Lower lobe of right lung (tissue), 2 donors: ENCODE measurements around the gene CMTM2. TPM values are rescaled to one million over a fixed set of nuclear protein-coding genes. Genes with fewer than 3 reads are reported as not detected.
"Not testable (repeated sequence)": the region's sequence is repeated elsewhere in the genome, so short reads cannot be mapped to it uniquely, and the experiment has no call there.

Experiments
- ATAC-seq, 2 donors: fragments of 200-7000 bp; cut with Tn5 transposase; one replicate each; pipeline ENCODE4 v1.9.1; 2020 to 2022; ENCODE audit warnings: mild to moderate bottlenecking in 2 of 2, moderate library complexity in 2 of 2
- DNase-seq: peaks from one replicate; pipeline ENCODE4 v3.0.0-alpha.2; 2020
- H3K27ac ChIP-seq: fragments of 200-600 bp; one replicate; pipeline ENCODE4 v1.8.0; 2022
- H3K27me3 ChIP-seq: fragments of 200-600 bp; one replicate; pipeline ENCODE4 v1.8.0; 2022; ENCODE audit warnings: low read depth
- H3K36me3 ChIP-seq: fragments of 200-600 bp; one replicate; pipeline ENCODE4 v1.8.0; 2022; ENCODE audit warnings: mild to moderate bottlenecking
- H3K4me1 ChIP-seq: fragments of 200-600 bp; one replicate; pipeline ENCODE4 v1.8.0; 2022
- H3K4me3 ChIP-seq: fragments of 200-600 bp; one replicate; pipeline ENCODE4 v1.8.0; 2022; ENCODE audit warnings: mild to moderate bottlenecking
- H3K9me3 ChIP-seq: fragments of 200-600 bp; one replicate; pipeline ENCODE4 v1.8.0; 2022
- CTCF ChIP-seq: fragments of 200-600 bp; IDR thresholded peaks from one replicate; pipeline ENCODE4 v1.8.0; 2022; ENCODE audit warnings: antibody characterized with exemption, mild to moderate bottlenecking
- intact Hi-C: fragments of 100-400 bp; cut with DNase I; formaldehyde crosslinking; loops from one replicate; pipeline ENCODE4 v1.11.0; 2022
- total RNA-seq: library from RNA; stranded (reverse); fragmentation: NEBNext Ultra II Directional; extraction: Animal tissue kit (Norgen Biotek cat#: 25700); gene quantifications from one replicate; pipeline ENCODE4 v1.2.1, GENCODE V29; 2021
- donor health status: DM: no; HTN: yes; CAD: no; lungs with severe emphysema.

The CMTM2 gene
- total RNA-seq, 1 donor from 2014 or later = 4.0 TPM

GRCh38 chr16:66605979-66606751 is 26.9 kb downstream of the CMTM2 start:
- DNase-seq = no peak
- no peak for ATAC-seq
- Histone ChIP-seq H3K9me3 (no peaks in the 10 kb centered on the region), H3K36me3 (peaks cover 24% of the 10 kb centered on the region), H3K4me3 (peak overlapping the region; percentile 74), H3K27ac (peak overlapping the region; percentile 89), H3K27me3 (no peaks in the 10 kb centered on the region), H3K4me1 (peaks cover 33% of the 10 kb centered on the region)
- intact Hi-C loops = no loop called here
- TF ChIP-seq CTCF = no peak

GRCh38 chr16:66608241-66609138 is 29.2 kb downstream of the CMTM2 start:
- intact Hi-C loops = no loop called here
- H3K9me3 ChIP-seq = no peaks in the 10 kb centered on the region
- no peaks in the 10 kb centered on the region for H3K27me3 ChIP-seq
- H3K27ac ChIP-seq = no peak overlapping the region
- ATAC-seq (peak; percentile 75 to 79), DNase-seq (peak; percentile 93)
- H3K36me3 ChIP-seq = peaks cover 48% of the 10 kb centered on the region
- peaks cover 30% of the 10 kb centered on the region for H3K4me1 ChIP-seq
- TF ChIP-seq CTCF = peak; percentile 89
- no peak overlapping the region for H3K4me3 ChIP-seq

GRCh38 chr16:66609139-66609510 is 29.9 kb downstream of the CMTM2 start:
- H3K9me3 ChIP-seq = no peaks in the 10 kb centered on the region
- peaks cover 54% of the 10 kb centered on the region for H3K36me3 ChIP-seq
- peaks cover 27% of the 10 kb centered on the region for H3K4me1 ChIP-seq
- DNase-seq (no peak), ATAC-seq (no peak)
- H3K27ac ChIP-seq = no peak overlapping the region
- intact Hi-C loops = no loop called here
- no peak for TF ChIP-seq CTCF
- H3K4me3 ChIP-seq = no peak overlapping the region
- no peaks in the 10 kb centered on the region for H3K27me3 ChIP-seq

- intact Hi-C loops = no loop called here
- Histone ChIP-seq H3K27me3 (no peaks in the 10 kb centered on the region), H3K27ac (no peak overlapping the region), H3K4me1 (peaks cover 27% of the 10 kb centered on the region), H3K9me3 (no peaks in the 10 kb centered on the region), H3K36me3 (peaks cover 65% of the 10 kb centered on the region), H3K4me3 (no peak overlapping the region)
- ATAC-seq = no peak
- no peak for DNase-seq
- TF ChIP-seq CTCF = no peak
Measured at GRCh38 chr16:66610111-66610820, 31.0 kb downstream of the CMTM2 start.

GRCh38 chr16:66611911-66612310 is 32.6 kb downstream of the CMTM2 start:
- DNase-seq, intact Hi-C loops, H3K9me3 ChIP-seq, H3K27ac ChIP-seq, H3K27me3 ChIP-seq, ATAC-seq, H3K4me3 ChIP-seq: not testable (repeated sequence)
- peaks cover 15% of the 10 kb centered on the region for H3K4me1 ChIP-seq
- H3K36me3 ChIP-seq = peaks cover 68% of the 10 kb centered on the region
